GM23338 (cell line): ENCODE measurements around the gene NUP160. TPM values are rescaled to one million over a fixed set of nuclear protein-coding genes. Genes with fewer than 3 reads are reported as not detected.

ENCODE experiments used
- ATAC-seq: fragments of 200-7000 bp; cut with Tn5 transposase; 3 replicates; pipeline ENCODE4 v1.9.1; 2020
- DNase-seq: peaks from one replicate; pipeline ENCODE4 v3.0.0-alpha.2; 2015; ENCODE audit warnings: low spot score
- H2AFZ ChIP-seq: fragments of 200-600 bp; sonication (generic); 2 replicates; pipeline ENCODE4 v1.8.0; 2016; ENCODE audit warnings: antibody characterized with exemption, mild to moderate bottlenecking, moderate library complexity
- H3F3A ChIP-seq: fragments of 200-600 bp; sonication (generic); replicated peaks from 2 replicates; pipeline ENCODE4 v1.8.0; 2017; ENCODE audit warnings: antibody characterized with exemption, mixed run types, low read depth
- H3K27ac ChIP-seq: fragments of 200-600 bp; sonication (generic); 2 replicates; pipeline ENCODE4 v1.6.1; 2016; ENCODE audit warnings: low read depth
- H3K27me3 ChIP-seq: fragments of 200-600 bp; sonication (generic); 2 replicates; pipeline ENCODE4 v1.8.0; 2016; ENCODE audit warnings: mild to moderate bottlenecking, mixed run types, moderate library complexity; ENCODE audit not compliant: insufficient read depth
- H3K36me3 ChIP-seq: fragments of 200-600 bp; sonication (generic); 2 replicates; pipeline ENCODE4 v1.8.0; 2016; ENCODE audit warnings: mild to moderate bottlenecking; ENCODE audit not compliant: insufficient read depth
- H3K4me1 ChIP-seq: fragments of 200-600 bp; sonication (generic); 2 replicates; pipeline ENCODE4 v1.8.0; 2016; ENCODE audit warnings: mild to moderate bottlenecking, moderate library complexity; ENCODE audit not compliant: insufficient read depth
- H3K4me2 ChIP-seq: fragments of 200-600 bp; sonication (generic); 2 replicates; pipeline ENCODE4 v1.7.1; 2017; ENCODE audit warnings: mixed run types
- H3K4me3 ChIP-seq: fragments of 200-600 bp; sonication (generic); 2 replicates; pipeline ENCODE4 v1.6.1; 2016; ENCODE audit warnings: mixed run types
- H3K79me2 ChIP-seq: fragments of 200-600 bp; sonication (generic); replicated peaks from 2 replicates; pipeline ENCODE4 v1.8.0; 2017; ENCODE audit warnings: mild to moderate bottlenecking; ENCODE audit not compliant: insufficient read depth
- H3K9me2 ChIP-seq: fragments of 200-600 bp; sonication (generic); 2 replicates; pipeline ENCODE4 v1.8.0; 2017; ENCODE audit not compliant: insufficient read depth
- H4K20me1 ChIP-seq: fragments of 200-600 bp; sonication (generic); replicated peaks from 2 replicates; pipeline ENCODE4 v1.8.0; 2017; ENCODE audit warnings: mild to moderate bottlenecking; ENCODE audit not compliant: insufficient read depth
- H3K27ac Mint-ChIP-seq: 2 replicates; pipeline ENCODE4 v1.8.0; 2020; ENCODE audit warnings: inconsistent platforms, mild to moderate bottlenecking, moderate library complexity, mixed read lengths
- H3K27me3 Mint-ChIP-seq: 3 replicates; pipeline ENCODE4 v1.8.0; 2022; ENCODE audit warnings: low read depth, mild to moderate bottlenecking, moderate library complexity, mixed read lengths, inconsistent platforms; ENCODE audit not compliant: insufficient read depth, poor library complexity
- H3K36me3 Mint-ChIP-seq: 3 replicates; pipeline ENCODE4 v1.8.0; 2021; ENCODE audit warnings: low read depth, mild to moderate bottlenecking, inconsistent platforms, moderate library complexity, mixed read lengths
- H3K4me1 Mint-ChIP-seq: 3 replicates; pipeline ENCODE4 v1.8.0; 2020; ENCODE audit warnings: mild to moderate bottlenecking, inconsistent platforms, mixed read lengths
- H3K4me3 Mint-ChIP-seq: 3 replicates; pipeline ENCODE4 v1.8.0; 2021; ENCODE audit warnings: moderate library complexity, mild to moderate bottlenecking, inconsistent platforms, mixed read lengths
- H3K9me3 Mint-ChIP-seq: 3 replicates; pipeline ENCODE4 v1.8.0; 2020; ENCODE audit warnings: moderate library complexity, mild to moderate bottlenecking, inconsistent platforms, mixed read lengths
- CREB1 ChIP-seq: fragments of 250-450 bp; sonication (Bioruptor Pico); IDR thresholded peaks from 2 replicates; pipeline ENCODE4 v1.5.0; 2020; ENCODE audit warnings: low read depth, mild to moderate bottlenecking, moderate library complexity
- CTCF ChIP-seq, 2 experiments: fragments of 200-600 bp in 1 of 2; sonication (generic) in 1 of 2; conservative IDR thresholded peaks; 2 replicates each; pipeline versions ENCODE4 v1.5.1 to v1.6.1; 2016 to 2017; ENCODE audit warnings: antibody characterized with exemption in 2 of 2, low read depth in 2 of 2, mild to moderate bottlenecking in 2 of 2, moderate library complexity in 1 of 2
- ETS1 ChIP-seq: IDR thresholded peaks from 2 replicates; pipeline ENCODE4 v1.6.1; 2016; ENCODE audit warnings: antibody characterized with exemption
- EZH2 ChIP-seq: fragments of 200-600 bp; sonication (generic); IDR thresholded peaks from one replicate; pipeline ENCODE4 v1.8.0; 2017; ENCODE audit warnings: antibody characterized with exemption, mild to moderate bottlenecking, low read depth; ENCODE audit not compliant: unreplicated experiment
- EZH2phosphoT487 ChIP-seq: fragments of 200-600 bp; sonication (generic); IDR thresholded peaks from one replicate; pipeline ENCODE4 v1.8.1; 2018; ENCODE audit warnings: antibody characterized with exemption; ENCODE audit not compliant: unreplicated experiment
- JUNB ChIP-seq: IDR thresholded peaks from one replicate; pipeline ENCODE4 v1.6.1; 2016; ENCODE audit warnings: antibody characterized with exemption; ENCODE audit not compliant: unreplicated experiment
- NANOG ChIP-seq: IDR thresholded peaks from 2 replicates; pipeline ENCODE4 v1.6.1; 2016; ENCODE audit warnings: antibody characterized with exemption, borderline replicate concordance
- POLR2AphosphoS5 ChIP-seq: IDR thresholded peaks from 2 replicates; pipeline ENCODE4 v1.6.1; 2016; ENCODE audit warnings: antibody characterized with exemption, low read depth
- REST ChIP-seq: IDR thresholded peaks from one replicate; pipeline ENCODE4 v1.6.1; 2018; ENCODE audit warnings: antibody characterized with exemption; ENCODE audit not compliant: unreplicated experiment
- STAT1 ChIP-seq: IDR thresholded peaks from one replicate; pipeline ENCODE4 v1.6.1; 2016; ENCODE audit warnings: antibody characterized with exemption; ENCODE audit not compliant: unreplicated experiment
- ZNF114 ChIP-seq: fragments of 250-450 bp; sonication (Bioruptor Pico); IDR thresholded peaks from 2 replicates; pipeline ENCODE4 v1.5.0; 2020; ENCODE audit warnings: mild to moderate bottlenecking, moderate library complexity
- ZNF331 ChIP-seq: fragments of 250-450 bp; sonication (Bioruptor Pico); IDR thresholded peaks from 2 replicates; pipeline ENCODE4 v1.5.0; 2020; ENCODE audit warnings: low read depth, mild to moderate bottlenecking, moderate library complexity
- ZNF462 ChIP-seq: fragments of 250-450 bp; sonication (Bioruptor Pico); IDR thresholded peaks from 2 replicates; pipeline ENCODE4 v1.5.0; 2020; ENCODE audit warnings: mild to moderate bottlenecking, moderate library complexity
- long read RNA-seq: library from polyadenylated mRNA; unstranded; transcript quantifications from one replicate; pipeline ENCODE4 v2.0.0, GENCODE V29; 2020; ENCODE audit not compliant: unreplicated experiment
- polyA plus RNA-seq: library from polyadenylated mRNA; unstranded; fragments of >200 nt; fragmentation: Nextera tagmentation; extraction: Ambion mirVana; gene quantifications from 2 replicates; pipeline ENCODE4 v1.2.1, GENCODE V29; 2016
- total RNA-seq: library from RNA; depleted of rRNA; stranded (reverse); fragments of >200 nt; shearing (Covaris generic); gene quantifications from 2 replicates; pipeline ENCODE4 v1.2.3, GENCODE V29; 2014; rRNA removed

The NUP160 gene
- total RNA-seq: 101 and 108 TPM in 2 replicates
- 41.2 and 41.9 TPM in 2 replicates for polyA plus RNA-seq
- long read RNA-seq, full-length matches to known transcripts: 4 of 9 reads
- long read RNA-seq, partial matches to known transcripts: 4 of 9 reads
- long read RNA-seq, other reads (novel, unspliced or antisense): 1 of 9 reads

- Histone ChIP-seq H3F3A (peaks cover 9% of the 10 kb centered on the region; the same call in 1 of the 2 replicates), H3K4me3 (peak within 1 kb of the TSS; percentile 100), H3K36me3 (peaks cover 14% of the 10 kb centered on the region), H3K9me2 (no peaks in the 10 kb centered on the region), H4K20me1 (peaks cover 8% of the 10 kb centered on the region; the same call in 1 of the 2 replicates), H3K27me3 (no peaks in the 10 kb centered on the region), H3K4me2 (peak within 1 kb of the TSS; percentile 88), H3K4me1 (peaks cover 9% of the 10 kb centered on the region), H3K79me2 (peaks cover 49% of the 10 kb centered on the region), H3K27ac (peak within 1 kb of the TSS; percentile 97), H2AFZ (peak within 1 kb of the TSS; percentile 97)
- Mint-ChIP-seq H3K27ac (peak within 1 kb of the TSS; percentile 99), H3K4me3 (peak within 1 kb of the TSS; percentile 100), H3K36me3 (peaks cover 27% of the 10 kb centered on the region), H3K9me3 (no peaks in the 10 kb centered on the region), H3K4me1 (peaks cover 13% of the 10 kb centered on the region), H3K27me3 (peaks cover 17% of the 10 kb centered on the region)
- no peak for TF ChIP-seq ZNF462 (CRISPR knock-in tag)
- TF ChIP-seq ETS1: peak; percentile 67
- TF ChIP-seq CTCF (conservative IDR thresholded peaks at IDR 0.05; ENCODE audit: low read depth in 2 of 2): peak in 1 of 2 experiments; percentile 20; a peak in 1 of 4 replicates
- TF ChIP-seq POLR2AphosphoS5: peak; percentile 90
- no peak for TF ChIP-seq EZH2phosphoT487
- peak; percentile 24 for TF ChIP-seq REST
- TF ChIP-seq CREB1 (CRISPR knock-in tag): peak; percentile 91
- TF ChIP-seq NANOG: no peak
- no peak for TF ChIP-seq EZH2
- no peak for TF ChIP-seq STAT1
- TF ChIP-seq ZNF331 (CRISPR knock-in tag): no peak
- no peak for TF ChIP-seq JUNB
- no peak for TF ChIP-seq ZNF114 (CRISPR knock-in tag)
- peak; percentile 92 for DNase-seq
- peak; percentile 88 for ATAC-seq
These were observed at the start of gene NUP160 for GRCh38 chr11:47847892-47848699. TSS of gene NUP160 (minus strand) at chr11:47848350. CDS start at chr11:47848318, 32 bp downstream.
